K562 (cell line): ENCODE data around the gene SKIC2.

ENCODE experiments used
- SFPQ ChIP-seq: fragments of 200-400 bp; formaldehyde crosslinking; IDR thresholded peaks from 2 replicates; pipeline ENCODE4 v1.6.1; 2017; ENCODE audit warnings: mild to moderate bottlenecking, low read depth, low read length, moderate library complexity
- ZKSCAN1 ChIP-seq: fragments of 150-350 bp; IDR thresholded peaks from 2 replicates; pipeline ENCODE4 v1.6.1; 2016; ENCODE audit warnings: low read depth, low read length

GRCh38 chr6:31927242-31927862, 31.6 kb upstream of the SKIC2 start, which contains the start of gene C2:
- no peak for TF ChIP-seq ZKSCAN1
- TF ChIP-seq SFPQ = no peak
